Hepatocyte (in vitro differentiated cells): ENCODE data around the gene ACOT8.
"Not testable (repeated sequence)": the region's sequence is repeated elsewhere in the genome, so short reads cannot be mapped to it uniquely, and the experiment has no call there.

Experiments used
- CTCF ChIP-seq: fragments of 200-600 bp; sonication (generic); IDR thresholded peaks from 2 replicates; pipeline ENCODE4 v1.5.1; 2016; ENCODE audit warnings: antibody characterized with exemption, mild to moderate bottlenecking; ENCODE audit not compliant: poor library complexity
- EZH2 ChIP-seq: fragments of 200-600 bp; sonication (generic); IDR thresholded peaks from 2 replicates; pipeline ENCODE4 v1.6.1; 2016; ENCODE audit warnings: antibody characterized with exemption, mild to moderate bottlenecking, borderline replicate concordance
- EZH2phosphoT487 ChIP-seq: fragments of 200-600 bp; sonication (generic); IDR thresholded peaks from one replicate; pipeline ENCODE4 v1.6.1; 2018; ENCODE audit warnings: antibody characterized with exemption, mild to moderate bottlenecking, low read depth, moderate library complexity; ENCODE audit not compliant: unreplicated experiment, severe bottlenecking

- not testable (repeated sequence) for TF ChIP-seq EZH2, CTCF, EZH2phosphoT487
Observed at GRCh38 chr20:45797955-45798354, 59.2 kb downstream of the ACOT8 start.
